Measurements from ENCODE around the gene ZNF275. TPM values are rescaled to one million over a fixed set of nuclear protein-coding genes. Genes with fewer than 3 reads are reported as not detected.
A peak's percentile ranks its signal among the peaks of the same experiment; 100 is the strongest.

ZNF275 gene
- total and polyA plus RNA-seq, 4 donors: 6.2 to 13.9 (median 8.6) TPM

DNA sequence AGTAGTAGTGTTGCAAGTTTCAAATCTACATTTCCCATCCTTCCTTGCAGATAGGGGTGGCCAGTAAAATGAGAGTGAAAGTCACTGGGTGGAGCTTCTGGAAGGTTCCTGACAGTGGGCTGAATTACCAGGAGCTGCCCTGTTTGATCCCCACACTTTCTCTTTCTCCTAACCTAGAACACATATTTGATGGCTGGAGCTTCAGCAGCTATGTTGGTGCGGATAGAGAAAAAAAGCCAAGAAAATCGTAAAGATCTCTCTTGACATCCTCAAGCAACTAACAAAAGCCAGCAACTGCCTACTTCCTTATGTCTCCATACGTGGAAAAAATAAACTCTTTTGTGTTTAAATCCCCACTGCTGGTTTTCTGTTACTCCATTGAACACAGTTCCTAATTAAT is 32.2 kb downstream of the ZNF275 start:
- no peaks in the 10 kb centered on the region for H3K36me3 ChIP-seq (ENCODE audit: control insufficient read depth in 4 of 4, insufficient read depth in 3 of 4, low read depth in 1 of 4, low read length in 3 of 4)
- DNase-seq (ENCODE audit: low spot score): no peak
- H3K4me1 ChIP-seq (ENCODE audit: control insufficient read depth in 4 of 4, insufficient read depth in 4 of 4, low read length in 3 of 4): peaks cover 0 to 3% (median 1%) of the 10 kb centered on the region in 4 donors
- no peak overlapping the region for H3K27ac ChIP-seq (ENCODE audit: low read depth in 1 of 2, low read length in 2 of 2)
- 93% methylated on average over 3 of the region's 3 CpGs for WGBS
- H3K9me3 ChIP-seq (ENCODE audit: control insufficient read depth in 4 of 4, low read length in 3 of 4): no peaks in the 10 kb centered on the region
- no peak overlapping the region for H3K4me3 ChIP-seq (ENCODE audit: low read depth in 1 of 3, low read length in 3 of 3)
- TF ChIP-seq, protein P1, sequence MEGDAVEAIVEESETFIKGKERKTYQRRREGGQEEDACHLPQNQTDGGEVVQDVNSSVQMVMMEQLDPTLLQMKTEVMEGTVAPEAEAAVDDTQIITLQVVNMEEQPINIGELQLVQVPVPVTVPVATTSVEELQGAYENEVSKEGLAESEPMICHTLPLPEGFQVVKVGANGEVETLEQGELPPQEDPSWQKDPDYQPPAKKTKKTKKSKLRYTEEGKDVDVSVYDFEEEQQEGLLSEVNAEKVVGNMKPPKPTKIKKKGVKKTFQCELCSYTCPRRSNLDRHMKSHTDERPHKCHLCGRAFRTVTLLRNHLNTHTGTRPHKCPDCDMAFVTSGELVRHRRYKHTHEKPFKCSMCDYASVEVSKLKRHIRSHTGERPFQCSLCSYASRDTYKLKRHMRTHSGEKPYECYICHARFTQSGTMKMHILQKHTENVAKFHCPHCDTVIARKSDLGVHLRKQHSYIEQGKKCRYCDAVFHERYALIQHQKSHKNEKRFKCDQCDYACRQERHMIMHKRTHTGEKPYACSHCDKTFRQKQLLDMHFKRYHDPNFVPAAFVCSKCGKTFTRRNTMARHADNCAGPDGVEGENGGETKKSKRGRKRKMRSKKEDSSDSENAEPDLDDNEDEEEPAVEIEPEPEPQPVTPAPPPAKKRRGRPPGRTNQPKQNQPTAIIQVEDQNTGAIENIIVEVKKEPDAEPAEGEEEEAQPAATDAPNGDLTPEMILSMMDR (IDR thresholded peaks at IDR 0.05; ENCODE audit: low read depth, low read length, missing input control): no peak
- no peak for TF ChIP-seq TAF1 (conservative IDR thresholded peaks at IDR 0.05)
- TF ChIP-seq HNF4A (conservative IDR thresholded peaks at IDR 0.05): no peak
- TF ChIP-seq FOXA2 (IDR thresholded peaks at IDR 0.05): no peak
- no peak for TF ChIP-seq RXRA (IDR thresholded peaks at IDR 0.05)
- TF ChIP-seq, protein P2, sequence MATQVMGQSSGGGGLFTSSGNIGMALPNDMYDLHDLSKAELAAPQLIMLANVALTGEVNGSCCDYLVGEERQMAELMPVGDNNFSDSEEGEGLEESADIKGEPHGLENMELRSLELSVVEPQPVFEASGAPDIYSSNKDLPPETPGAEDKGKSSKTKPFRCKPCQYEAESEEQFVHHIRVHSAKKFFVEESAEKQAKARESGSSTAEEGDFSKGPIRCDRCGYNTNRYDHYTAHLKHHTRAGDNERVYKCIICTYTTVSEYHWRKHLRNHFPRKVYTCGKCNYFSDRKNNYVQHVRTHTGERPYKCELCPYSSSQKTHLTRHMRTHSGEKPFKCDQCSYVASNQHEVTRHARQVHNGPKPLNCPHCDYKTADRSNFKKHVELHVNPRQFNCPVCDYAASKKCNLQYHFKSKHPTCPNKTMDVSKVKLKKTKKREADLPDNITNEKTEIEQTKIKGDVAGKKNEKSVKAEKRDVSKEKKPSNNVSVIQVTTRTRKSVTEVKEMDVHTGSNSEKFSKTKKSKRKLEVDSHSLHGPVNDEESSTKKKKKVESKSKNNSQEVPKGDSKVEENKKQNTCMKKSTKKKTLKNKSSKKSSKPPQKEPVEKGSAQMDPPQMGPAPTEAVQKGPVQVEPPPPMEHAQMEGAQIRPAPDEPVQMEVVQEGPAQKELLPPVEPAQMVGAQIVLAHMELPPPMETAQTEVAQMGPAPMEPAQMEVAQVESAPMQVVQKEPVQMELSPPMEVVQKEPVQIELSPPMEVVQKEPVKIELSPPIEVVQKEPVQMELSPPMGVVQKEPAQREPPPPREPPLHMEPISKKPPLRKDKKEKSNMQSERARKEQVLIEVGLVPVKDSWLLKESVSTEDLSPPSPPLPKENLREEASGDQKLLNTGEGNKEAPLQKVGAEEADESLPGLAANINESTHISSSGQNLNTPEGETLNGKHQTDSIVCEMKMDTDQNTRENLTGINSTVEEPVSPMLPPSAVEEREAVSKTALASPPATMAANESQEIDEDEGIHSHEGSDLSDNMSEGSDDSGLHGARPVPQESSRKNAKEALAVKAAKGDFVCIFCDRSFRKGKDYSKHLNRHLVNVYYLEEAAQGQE (IDR thresholded peaks at IDR 0.05): no peak
- TF ChIP-seq JUND (IDR thresholded peaks at IDR 0.05): no peak
- TF ChIP-seq ZBTB33 (IDR thresholded peaks at IDR 0.05): no peak
- no peak for TF ChIP-seq NR2F2 (IDR thresholded peaks at IDR 0.05)
- no peak overlapping the region for H3K9ac ChIP-seq (ENCODE audit: low read depth in 1 of 2, low read length in 2 of 2)
- peaks cover 0 to 3% (median 0%) of the 10 kb centered on the region in 4 donors for H3K27me3 ChIP-seq (ENCODE audit: control insufficient read depth in 4 of 4, insufficient read depth in 4 of 4, low read length in 3 of 4)

- no peak overlapping the region for H3K4me3 ChIP-seq (ENCODE audit: low read depth in 1 of 3, low read length in 3 of 3)
- peaks cover 0 to 3% (median 0%) of the 10 kb centered on the region in 4 donors for H3K27me3 ChIP-seq (ENCODE audit: control insufficient read depth in 4 of 4, insufficient read depth in 4 of 4, low read length in 3 of 4)
- WGBS: 39% methylated on average over 5 of the region's 5 CpGs
- peaks cover 0 to 2% (median 0%) of the 10 kb centered on the region in 4 donors for H3K4me1 ChIP-seq (ENCODE audit: control insufficient read depth in 4 of 4, insufficient read depth in 4 of 4, low read length in 3 of 4)
- TF ChIP-seq, protein P3, sequence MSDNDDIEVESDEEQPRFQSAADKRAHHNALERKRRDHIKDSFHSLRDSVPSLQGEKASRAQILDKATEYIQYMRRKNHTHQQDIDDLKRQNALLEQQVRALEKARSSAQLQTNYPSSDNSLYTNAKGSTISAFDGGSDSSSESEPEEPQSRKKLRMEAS (IDR thresholded peaks at IDR 0.05): no peak
- TF ChIP-seq RXRA (IDR thresholded peaks at IDR 0.05) (peak in 1 of 2 donors; percentile 29), SP1 (IDR thresholded peaks at IDR 0.05) (peak; percentile 69), FOXA1 (IDR thresholded peaks at IDR 0.05) (no peak), HNF4A (conservative IDR thresholded peaks at IDR 0.05) (peak; percentile 56 to 72)
- no peaks in the 10 kb centered on the region for H3K36me3 ChIP-seq (ENCODE audit: control insufficient read depth in 4 of 4, insufficient read depth in 3 of 4, low read depth in 1 of 4, low read length in 3 of 4)
- H3K9ac ChIP-seq (ENCODE audit: low read depth in 1 of 2, low read length in 2 of 2): no peak overlapping the region
- H3K27ac ChIP-seq (ENCODE audit: low read depth in 1 of 2, low read length in 2 of 2): peak overlapping the region in 1 of 2 donors; percentile 48
- no peaks in the 10 kb centered on the region for H3K9me3 ChIP-seq (ENCODE audit: control insufficient read depth in 4 of 4, low read length in 3 of 4)
- no peak for DNase-seq (ENCODE audit: low spot score)
Measured at GRCh38 chrX:153366878-153367538, 33.1 kb downstream of the ZNF275 start.

Measured in liver (tissue), 9 donors.